ENCODE measurements around the gene TEKT1. TPM values are rescaled to one million over a fixed set of nuclear protein-coding genes. Genes with fewer than 3 reads are reported as not detected.

TEKT1 gene
- total and polyA plus RNA-seq, 2 experiments from 2014 or later, result not detected

- no peaks in the 10 kb centered on the region for H3K79me2 ChIP-seq (replicated peaks; ENCODE audit: insufficient read depth)
- H4K20me1 ChIP-seq (replicated peaks; ENCODE audit: insufficient read depth), result no peaks in the 10 kb centered on the region
- TF ChIP-seq, protein P1, sequence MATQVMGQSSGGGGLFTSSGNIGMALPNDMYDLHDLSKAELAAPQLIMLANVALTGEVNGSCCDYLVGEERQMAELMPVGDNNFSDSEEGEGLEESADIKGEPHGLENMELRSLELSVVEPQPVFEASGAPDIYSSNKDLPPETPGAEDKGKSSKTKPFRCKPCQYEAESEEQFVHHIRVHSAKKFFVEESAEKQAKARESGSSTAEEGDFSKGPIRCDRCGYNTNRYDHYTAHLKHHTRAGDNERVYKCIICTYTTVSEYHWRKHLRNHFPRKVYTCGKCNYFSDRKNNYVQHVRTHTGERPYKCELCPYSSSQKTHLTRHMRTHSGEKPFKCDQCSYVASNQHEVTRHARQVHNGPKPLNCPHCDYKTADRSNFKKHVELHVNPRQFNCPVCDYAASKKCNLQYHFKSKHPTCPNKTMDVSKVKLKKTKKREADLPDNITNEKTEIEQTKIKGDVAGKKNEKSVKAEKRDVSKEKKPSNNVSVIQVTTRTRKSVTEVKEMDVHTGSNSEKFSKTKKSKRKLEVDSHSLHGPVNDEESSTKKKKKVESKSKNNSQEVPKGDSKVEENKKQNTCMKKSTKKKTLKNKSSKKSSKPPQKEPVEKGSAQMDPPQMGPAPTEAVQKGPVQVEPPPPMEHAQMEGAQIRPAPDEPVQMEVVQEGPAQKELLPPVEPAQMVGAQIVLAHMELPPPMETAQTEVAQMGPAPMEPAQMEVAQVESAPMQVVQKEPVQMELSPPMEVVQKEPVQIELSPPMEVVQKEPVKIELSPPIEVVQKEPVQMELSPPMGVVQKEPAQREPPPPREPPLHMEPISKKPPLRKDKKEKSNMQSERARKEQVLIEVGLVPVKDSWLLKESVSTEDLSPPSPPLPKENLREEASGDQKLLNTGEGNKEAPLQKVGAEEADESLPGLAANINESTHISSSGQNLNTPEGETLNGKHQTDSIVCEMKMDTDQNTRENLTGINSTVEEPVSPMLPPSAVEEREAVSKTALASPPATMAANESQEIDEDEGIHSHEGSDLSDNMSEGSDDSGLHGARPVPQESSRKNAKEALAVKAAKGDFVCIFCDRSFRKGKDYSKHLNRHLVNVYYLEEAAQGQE (IDR thresholded peaks at IDR 0.05; ENCODE audit: unreplicated experiment), result no peak
- TF ChIP-seq, protein P2, sequence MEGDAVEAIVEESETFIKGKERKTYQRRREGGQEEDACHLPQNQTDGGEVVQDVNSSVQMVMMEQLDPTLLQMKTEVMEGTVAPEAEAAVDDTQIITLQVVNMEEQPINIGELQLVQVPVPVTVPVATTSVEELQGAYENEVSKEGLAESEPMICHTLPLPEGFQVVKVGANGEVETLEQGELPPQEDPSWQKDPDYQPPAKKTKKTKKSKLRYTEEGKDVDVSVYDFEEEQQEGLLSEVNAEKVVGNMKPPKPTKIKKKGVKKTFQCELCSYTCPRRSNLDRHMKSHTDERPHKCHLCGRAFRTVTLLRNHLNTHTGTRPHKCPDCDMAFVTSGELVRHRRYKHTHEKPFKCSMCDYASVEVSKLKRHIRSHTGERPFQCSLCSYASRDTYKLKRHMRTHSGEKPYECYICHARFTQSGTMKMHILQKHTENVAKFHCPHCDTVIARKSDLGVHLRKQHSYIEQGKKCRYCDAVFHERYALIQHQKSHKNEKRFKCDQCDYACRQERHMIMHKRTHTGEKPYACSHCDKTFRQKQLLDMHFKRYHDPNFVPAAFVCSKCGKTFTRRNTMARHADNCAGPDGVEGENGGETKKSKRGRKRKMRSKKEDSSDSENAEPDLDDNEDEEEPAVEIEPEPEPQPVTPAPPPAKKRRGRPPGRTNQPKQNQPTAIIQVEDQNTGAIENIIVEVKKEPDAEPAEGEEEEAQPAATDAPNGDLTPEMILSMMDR (conservative IDR thresholded peaks at IDR 0.05; ENCODE audit: low read depth in 2 of 2), result no peak
- TF ChIP-seq ZNF462 (CRISPR knock-in tag; IDR thresholded peaks at IDR 0.05), result no peak
- TF ChIP-seq STAT1 (IDR thresholded peaks at IDR 0.05; ENCODE audit: unreplicated experiment), result no peak
- Mint-ChIP-seq H3K27ac (no peak overlapping the region), H3K4me1 (no peaks in the 10 kb centered on the region), H3K9me3 (peaks cover 16% of the 10 kb centered on the region), H3K27me3 (ENCODE audit: insufficient read depth, low read depth, poor library complexity) (no peaks in the 10 kb centered on the region), H3K4me3 (no peak overlapping the region), H3K36me3 (ENCODE audit: low read depth) (no peaks in the 10 kb centered on the region; the same call in 1 of the 3 replicates)
- ATAC-seq (no peak), DNase-seq (ENCODE audit: low spot score) (no peak)
- H3K36me3 ChIP-seq (ENCODE audit: insufficient read depth), result peaks cover 4% of the 10 kb centered on the region; the same call in 1 of the 2 replicates
- H3K9me2 ChIP-seq (ENCODE audit: insufficient read depth), result peaks cover 5% of the 10 kb centered on the region
- H2AFZ ChIP-seq, result no peak overlapping the region
- no peak overlapping the region for H3K27ac ChIP-seq (ENCODE audit: low read depth)
- H3F3A ChIP-seq (replicated peaks; ENCODE audit: low read depth), result no peaks in the 10 kb centered on the region
- H3K4me1 ChIP-seq (ENCODE audit: insufficient read depth), result no peaks in the 10 kb centered on the region
- H3K4me2 ChIP-seq, result no peak overlapping the region
- no peaks in the 10 kb centered on the region for H3K27me3 ChIP-seq (ENCODE audit: insufficient read depth)
- H3K4me3 ChIP-seq, result no peak overlapping the region
Observed at GRCh38 chr17:6768447-6768846, 63.1 kb downstream of the TEKT1 start.

Data from GM23338 (cell line).